IPS-11a (cell line): ENCODE measurements around the gene ZNF365.
"Not testable (repeated sequence)": the region's sequence is repeated elsewhere in the genome, so short reads cannot be mapped to it uniquely, and the experiment has no call there.

Experiments used
- H3K4me3 ChIP-seq: one replicate; pipeline ENCODE4 v1.5.1; 2013; ENCODE audit warnings: low read depth, low read length, control low read depth

ZNF365 gene

DNA sequence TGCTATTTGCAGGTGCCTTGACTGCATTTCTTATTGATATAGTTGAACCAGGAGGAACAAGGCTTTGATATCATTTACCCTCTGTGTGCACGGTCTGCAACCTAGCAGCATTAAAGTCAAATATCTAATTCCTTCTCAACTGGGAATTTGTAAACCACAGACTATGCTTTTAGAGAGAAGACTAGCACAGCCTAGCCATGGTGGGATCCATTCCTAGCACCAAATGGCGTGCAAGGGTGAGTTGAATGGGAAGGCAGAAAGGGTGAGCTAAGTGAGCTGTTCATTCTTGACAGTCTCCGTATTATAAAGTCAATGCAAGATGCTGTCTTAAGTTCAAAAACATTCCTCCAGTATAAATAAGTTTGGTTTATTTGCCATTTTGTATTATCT lies 2.9 kb downstream of the ZNF365 start:
- no peak overlapping the region for H3K4me3 ChIP-seq

- H3K4me3 ChIP-seq: no peak overlapping the region
These were observed 3.8 kb downstream of the ZNF365 start for GRCh38 chr10:62377966-62378365.

DNA sequence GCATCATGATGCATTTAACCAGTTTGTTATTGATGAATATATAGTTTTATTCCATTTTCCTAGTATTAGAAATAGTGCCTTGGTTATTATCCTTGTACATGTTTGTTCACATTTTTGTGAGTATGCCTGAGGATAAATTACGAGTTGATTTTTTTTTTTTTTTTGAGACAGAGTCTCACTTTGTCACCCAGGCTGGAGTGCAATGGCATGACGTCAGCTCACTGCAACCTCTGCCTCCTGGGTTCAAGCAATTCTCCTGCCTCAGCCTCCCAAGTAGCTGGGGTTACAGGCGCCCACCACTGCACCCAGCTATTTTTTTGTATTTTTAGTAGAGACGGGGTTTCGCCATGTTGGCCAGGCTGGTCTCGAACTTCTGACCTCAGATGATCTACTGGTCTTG lies 4.7 kb downstream of the ZNF365 start:
- not testable (repeated sequence) for H3K4me3 ChIP-seq

GRCh38 chr10:62379394-62379793 lies 5.2 kb downstream of the ZNF365 start:
- no peak overlapping the region for H3K4me3 ChIP-seq

- no peak overlapping the region for H3K4me3 ChIP-seq
These were observed 5.8 kb downstream of the ZNF365 start for GRCh38 chr10:62380016-62380415.

- H3K4me3 ChIP-seq: no peak overlapping the region
These were observed 7.4 kb downstream of the ZNF365 start for GRCh38 chr10:62381385-62382102.

DNA sequence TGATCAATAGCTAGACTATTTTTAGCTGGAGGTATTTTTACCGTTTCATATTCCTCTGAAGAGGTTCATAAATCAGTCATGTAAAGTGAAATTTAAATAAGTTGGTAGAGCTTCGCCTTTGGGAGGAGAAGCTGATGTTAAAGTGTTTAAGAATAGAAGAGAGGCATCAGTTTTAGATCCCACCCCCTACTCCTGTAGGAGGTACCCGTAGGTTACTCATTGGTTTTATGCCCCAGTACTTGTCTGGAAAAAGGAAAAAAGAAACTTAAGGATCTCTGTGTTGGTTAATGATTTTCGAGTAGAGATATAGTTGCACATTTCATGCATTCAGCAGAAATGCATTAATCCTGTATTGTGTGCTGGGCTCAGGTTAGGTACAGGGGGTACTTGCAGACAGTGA lies 8.7 kb downstream of the ZNF365 start:
- no peak overlapping the region for H3K4me3 ChIP-seq

GRCh38 chr10:62384057-62384446 lies 9.9 kb downstream of the ZNF365 start:
- H3K4me3 ChIP-seq: no peak overlapping the region

DNA sequence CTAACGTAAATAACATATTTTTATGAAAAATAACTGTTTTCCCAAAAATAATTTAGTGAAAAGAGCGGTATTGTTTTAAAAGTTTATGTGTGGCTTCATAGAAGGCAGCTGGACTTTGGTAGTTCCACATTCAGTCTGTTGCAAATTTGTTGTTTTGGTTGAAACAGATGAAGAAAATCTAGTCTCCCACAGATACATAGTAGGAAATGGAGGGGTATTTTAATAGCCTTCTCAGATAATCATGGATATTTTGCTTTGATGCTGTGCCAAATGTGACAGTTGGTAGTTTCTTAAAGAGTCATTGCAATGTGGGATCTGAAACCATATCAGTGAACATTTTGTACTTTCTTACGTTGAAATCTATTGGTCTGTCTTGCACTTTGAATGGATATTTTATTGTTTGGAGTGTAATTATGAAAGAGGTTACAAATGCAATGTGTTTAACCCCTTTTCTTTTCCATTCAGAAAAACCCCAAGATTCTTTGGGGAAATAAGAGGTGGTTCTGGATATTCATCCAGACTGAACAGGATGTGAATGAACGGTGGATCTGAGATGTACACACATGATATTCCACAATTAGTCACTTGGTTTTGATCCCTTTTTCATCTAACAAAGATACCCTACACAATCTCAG lies 10.4 kb downstream of the ZNF365 start:
- no peak overlapping the region for H3K4me3 ChIP-seq

GRCh38 chr10:62386356-62387320 lies 12.5 kb downstream of the ZNF365 start:
- no peak overlapping the region for H3K4me3 ChIP-seq

DNA sequence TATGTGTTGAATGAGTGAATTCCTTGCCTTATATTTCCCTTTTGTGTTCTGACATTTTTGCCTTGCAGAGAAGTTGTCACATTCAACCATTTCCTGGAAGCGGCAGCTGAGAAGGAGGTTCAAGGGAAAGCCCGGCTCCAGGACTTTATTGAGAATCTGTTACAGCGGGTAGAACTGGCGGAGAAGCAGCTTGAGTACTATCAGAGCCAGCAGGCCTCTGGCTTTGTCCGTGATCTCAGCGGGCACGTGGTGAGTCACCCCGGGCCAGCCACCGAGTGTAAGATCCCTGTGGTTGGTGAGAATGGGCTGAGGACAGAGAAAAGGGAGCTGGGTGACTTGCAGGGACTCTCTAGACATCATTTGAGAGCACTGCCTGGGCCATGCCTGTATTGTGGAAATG lies 14.2 kb downstream of the ZNF365 start:
- H3K4me3 ChIP-seq: no peak overlapping the region

GRCh38 chr10:62390497-62391176 lies 16.5 kb downstream of the ZNF365 start:
- H3K4me3 ChIP-seq: no peak overlapping the region

DNA sequence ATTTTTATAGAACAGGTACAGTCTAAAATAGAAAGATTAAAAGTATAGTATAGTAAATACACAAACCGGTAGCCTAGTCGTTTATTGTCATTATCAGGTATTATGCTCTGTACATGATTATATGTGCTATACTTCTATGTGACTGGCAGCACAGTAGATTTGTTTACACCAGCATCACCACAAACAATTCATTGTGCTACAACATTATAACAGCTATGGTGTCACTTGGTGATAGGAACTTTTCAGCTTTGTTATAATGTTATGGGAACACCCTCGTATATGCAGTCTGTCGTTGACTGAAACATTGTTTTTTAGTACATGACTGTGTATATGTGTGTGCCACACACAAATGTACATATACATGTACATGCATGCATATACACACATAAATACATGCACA lies 19.1 kb downstream of the ZNF365 start:
- H3K4me3 ChIP-seq: no peak overlapping the region

DNA sequence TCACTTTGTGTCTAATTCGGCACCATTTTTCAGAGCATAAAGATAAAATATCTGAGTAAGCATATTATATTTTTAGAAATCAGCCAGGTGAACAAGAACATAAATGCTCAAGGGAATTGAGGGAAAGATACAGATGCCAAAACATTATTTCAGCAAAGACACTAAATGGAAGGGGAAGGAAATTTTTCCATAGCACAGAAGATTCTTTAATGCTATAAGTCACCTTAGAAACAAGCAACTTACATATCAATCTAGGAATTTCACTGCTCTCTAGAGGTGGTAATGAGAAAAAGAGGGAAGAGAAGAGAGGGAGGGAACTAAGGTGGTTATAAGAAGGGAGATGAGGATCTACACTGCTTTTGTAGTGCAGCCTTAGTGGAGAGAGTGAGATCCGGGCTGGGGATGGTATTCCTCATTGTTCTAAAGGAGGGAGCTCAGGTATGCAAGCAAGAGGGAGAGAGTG lies 20.4 kb downstream of the ZNF365 start:
- H3K4me3 ChIP-seq: no peak overlapping the region

GRCh38 chr10:62395892-62396291 lies 21.7 kb downstream of the ZNF365 start:
- no peak overlapping the region for H3K4me3 ChIP-seq

- H3K4me3 ChIP-seq: no peak overlapping the region
These were observed 22.7 kb downstream of the ZNF365 start for GRCh38 chr10:62396864-62397263.

DNA sequence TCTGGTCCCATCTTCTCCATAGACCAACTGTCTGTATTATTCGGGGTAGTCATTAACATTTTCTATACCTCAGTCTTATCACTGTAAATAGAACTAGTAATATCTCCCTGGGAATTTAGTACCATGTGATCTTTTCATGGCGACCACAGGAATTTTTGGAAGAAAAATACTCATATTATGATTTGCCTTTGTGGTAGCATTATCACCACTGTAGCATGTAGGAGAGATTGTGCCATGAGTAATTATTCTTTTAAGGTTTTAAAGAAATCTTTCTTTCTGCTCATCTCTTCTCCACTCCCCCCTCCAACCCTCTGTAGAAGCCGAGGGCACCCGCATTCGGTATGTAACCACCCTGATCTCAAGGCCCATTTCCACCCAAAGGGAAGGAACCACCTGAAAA lies 25.0 kb downstream of the ZNF365 start:
- no peak overlapping the region for H3K4me3 ChIP-seq

GRCh38 chr10:62402508-62402907 lies 28.3 kb downstream of the ZNF365 start:
- no peak overlapping the region for H3K4me3 ChIP-seq

DNA sequence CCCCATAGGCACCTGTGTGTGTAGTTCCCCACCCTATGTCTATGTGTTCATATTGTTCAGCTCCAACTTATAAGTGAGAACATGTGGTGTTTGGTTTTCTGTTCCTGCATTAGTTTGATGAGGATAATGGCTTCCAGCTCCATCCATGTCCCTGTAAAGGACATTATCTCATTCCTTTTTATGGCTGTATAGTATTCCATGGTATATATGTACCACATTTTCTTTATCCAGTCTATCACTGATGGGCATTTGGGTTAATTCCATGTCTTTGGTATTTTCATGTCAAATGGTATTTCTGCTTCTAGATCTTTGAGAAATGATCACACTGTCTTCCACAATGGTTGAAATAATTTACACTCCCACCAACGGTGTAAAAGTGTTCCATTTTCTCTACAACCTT lies 36.4 kb downstream of the ZNF365 start:
- not testable (repeated sequence) for H3K4me3 ChIP-seq

DNA sequence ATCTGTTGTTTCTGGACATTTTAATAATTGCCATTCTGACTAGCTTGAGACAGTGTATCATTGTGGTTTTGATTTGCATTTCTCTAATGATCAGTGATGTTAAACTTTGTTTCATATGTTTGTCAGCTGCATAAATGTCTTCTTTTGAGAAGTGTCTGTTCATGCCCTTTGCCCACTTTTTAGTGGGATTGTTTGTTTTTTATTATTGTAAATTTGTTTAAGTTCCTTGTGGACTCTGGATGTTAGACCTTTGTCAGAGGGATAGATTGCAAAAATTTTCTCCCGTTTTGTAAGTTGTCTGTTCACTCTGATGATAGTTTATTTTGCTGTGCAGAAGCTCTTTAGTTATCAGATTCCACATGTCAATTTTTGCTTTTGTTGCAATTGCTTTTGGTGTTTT lies 36.8 kb downstream of the ZNF365 start:
- H3K4me3 ChIP-seq: not testable (repeated sequence)

GRCh38 chr10:62413048-62413447 lies 38.9 kb downstream of the ZNF365 start:
- H3K4me3 ChIP-seq: no peak overlapping the region
